Dedifferentiated amniotic fluid mesenchymal stem cell (primary cell): ENCODE data around the gene CDC14B.
A peak's percentile ranks its signal among the peaks of the same experiment; 100 is the strongest.

Source experiments
- DNase-seq: peaks from one replicate; pipeline ENCODE4 v3.0.0-alpha.2; 2016; ENCODE audit errors: extremely low spot score

CDC14B gene

DNA sequence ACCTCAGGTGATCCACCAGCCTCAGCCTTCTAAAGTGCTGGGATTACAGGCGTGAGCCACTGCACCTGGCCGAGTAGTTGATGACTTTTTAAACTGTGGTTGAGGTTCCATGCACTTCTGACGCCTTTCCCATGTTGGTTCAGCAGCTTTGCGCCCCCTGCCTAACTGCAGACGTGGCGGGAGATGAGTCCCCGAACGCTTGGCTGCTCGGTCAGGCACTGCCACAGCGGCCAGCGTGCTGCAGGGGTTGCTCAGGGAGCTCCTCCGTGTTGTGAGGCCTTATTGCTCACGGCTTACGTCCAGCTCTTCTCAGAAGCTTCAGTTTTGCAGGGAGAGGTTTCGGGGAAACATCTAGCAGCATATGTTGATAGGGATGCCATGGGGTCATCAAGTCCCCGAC is 134.4 kb downstream of the CDC14B start:
- DNase-seq = no peak

DNA sequence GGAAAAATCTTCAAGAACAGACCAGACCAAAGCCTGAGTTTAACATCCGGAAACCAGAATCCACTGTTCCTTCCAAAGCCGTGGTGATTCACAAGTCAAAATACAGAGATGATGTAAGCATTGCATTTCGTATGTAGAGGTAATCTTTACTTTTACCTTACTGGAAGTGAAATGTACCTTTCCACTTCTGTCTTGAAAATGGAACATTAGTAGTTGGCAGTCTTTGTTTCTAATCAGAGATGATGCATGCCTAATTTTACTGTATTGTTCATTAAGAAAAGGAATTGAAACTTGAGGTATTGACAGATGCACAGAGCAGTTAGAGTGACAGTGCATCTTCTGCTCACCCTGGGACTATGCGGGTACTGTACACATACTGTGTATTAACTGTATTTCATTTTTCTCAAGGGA is 135.1 kb downstream of the CDC14B start:
- DNase-seq = no peak

DNA sequence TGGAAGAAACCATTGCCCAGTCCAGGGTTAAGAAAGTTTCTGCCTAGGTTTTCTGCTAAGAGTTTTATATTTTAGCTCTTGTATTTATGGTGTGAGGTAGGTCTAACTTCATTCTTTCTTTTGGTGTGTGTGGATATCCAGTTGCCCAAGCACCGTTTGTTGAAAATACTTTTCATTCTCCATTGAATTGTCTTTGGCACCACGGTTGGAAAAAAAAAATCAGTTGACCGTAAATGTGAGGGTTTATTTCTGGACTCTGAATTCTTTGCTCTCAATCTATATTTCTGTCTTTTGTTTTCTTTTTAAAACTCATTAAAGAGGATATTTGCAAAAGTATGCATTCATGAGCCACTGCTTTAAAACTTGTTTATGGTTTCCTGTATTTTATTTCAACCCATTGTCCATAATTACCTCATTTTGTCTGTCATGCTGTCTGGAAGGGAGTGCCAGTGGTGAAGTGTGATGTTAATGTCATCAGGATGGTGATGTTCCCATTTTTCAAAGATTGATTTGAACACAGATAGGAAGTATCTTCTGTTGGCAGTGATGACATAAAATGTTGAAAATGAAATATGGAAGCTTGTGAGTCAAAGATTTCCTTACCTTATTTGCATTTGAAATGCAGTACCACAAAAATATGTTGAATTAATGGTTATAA is 135.8 kb downstream of the CDC14B start:
- no peak for DNase-seq

DNA sequence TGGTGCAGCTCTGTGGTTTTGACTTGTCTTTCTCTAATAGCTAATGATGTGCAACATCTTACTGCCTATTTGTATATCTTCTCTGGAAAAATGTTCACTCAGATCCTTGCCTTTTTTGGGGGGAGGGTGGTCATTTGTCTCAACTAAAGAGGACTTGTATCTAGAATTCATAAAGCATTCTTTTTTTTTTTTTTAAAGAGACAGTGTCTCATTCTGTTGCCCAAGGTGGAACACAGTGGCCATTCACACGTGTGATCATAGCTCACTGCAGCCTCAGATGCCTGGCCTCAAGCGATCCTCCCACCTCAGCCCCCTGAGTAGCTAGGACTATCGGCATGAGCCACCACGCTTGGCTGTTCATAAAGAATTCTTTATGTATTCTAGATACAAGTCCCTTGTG is 136.4 kb downstream of the CDC14B start:
- no peak for DNase-seq

DNA sequence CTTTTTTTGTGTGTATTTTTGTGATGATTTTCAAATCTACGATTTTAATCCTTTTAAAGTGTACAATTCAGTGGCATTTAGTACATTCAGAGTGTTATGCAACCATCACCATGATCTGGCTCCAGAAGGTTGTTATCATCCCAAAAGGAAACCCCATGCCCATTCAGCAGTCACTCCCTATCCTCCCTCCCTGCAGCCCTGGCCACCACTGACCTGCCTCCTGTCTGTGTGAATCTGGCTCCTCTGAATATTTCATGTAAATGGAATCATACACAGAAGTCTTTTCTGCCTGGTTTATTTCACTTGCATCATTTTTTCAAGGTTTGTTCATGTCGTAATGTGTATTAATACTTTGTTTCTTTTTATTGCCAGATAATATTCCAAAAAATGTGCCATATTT is 137.2 kb downstream of the CDC14B start:
- DNase-seq = no peak

DNA sequence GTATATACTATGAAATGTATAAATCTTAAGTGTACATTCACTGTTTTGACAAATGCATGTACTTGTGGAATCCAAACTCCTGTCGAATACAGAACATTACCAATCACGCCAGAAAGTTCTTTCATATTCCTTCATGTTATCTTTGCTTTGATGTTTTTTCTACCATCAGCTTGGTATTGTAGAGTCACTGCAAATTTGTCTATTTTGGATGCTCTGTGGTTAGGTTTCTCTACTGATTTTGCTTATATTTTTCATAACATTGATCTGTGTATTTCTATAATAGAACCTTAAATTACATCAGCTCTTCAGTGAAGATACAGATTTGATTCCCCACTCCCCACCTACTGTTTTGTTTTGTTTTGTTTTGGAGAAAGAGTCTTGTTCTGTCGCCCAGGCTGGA is 138.9 kb downstream of the CDC14B start:
- no peak for DNase-seq

DNA sequence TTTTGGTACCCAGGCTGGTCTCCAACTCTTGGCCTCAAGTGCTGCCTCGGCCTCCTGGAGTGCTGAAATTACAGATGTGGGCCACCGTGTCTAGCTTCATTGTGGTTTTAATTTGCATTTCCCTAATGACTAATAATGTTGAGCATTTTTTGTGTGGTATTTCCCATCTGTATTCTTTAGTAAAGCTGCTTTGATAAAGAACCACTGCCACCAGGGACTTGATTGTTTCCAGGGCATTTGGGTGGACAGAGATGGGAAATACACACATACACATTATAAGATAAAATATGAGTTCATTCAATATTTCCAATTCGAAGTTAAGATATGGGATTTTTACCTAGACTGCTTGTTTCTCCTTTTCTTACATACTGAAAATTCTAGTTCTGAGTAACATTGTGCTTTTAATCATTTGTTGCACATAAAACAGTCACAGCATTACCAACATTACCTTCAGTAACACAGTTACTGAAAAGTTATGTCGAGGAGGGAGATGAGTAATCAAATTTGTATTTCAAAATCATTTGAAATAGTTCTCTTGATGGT is 140.7 kb downstream of the CDC14B start:
- peak; percentile 19 for DNase-seq

DNA sequence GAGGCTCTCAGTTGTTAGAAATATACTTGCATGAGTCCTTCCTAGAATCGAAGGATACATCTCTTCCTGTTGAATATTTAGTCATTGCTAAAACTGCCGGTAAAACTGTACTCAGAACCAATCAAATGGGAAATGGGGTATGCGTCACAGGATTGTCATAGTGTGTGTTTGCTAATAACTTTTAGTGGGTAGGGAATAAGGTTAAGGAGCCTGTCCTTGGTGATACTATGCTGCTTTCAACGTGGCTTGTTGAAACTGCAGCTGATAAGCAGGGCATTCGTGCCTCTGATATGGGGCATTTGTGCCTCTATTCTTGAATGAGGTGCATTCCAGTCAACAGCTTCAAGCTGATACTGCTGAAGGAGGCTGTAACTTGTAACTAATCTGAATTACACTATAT is 143.1 kb downstream of the CDC14B start:
- DNase-seq = no peak

DNA sequence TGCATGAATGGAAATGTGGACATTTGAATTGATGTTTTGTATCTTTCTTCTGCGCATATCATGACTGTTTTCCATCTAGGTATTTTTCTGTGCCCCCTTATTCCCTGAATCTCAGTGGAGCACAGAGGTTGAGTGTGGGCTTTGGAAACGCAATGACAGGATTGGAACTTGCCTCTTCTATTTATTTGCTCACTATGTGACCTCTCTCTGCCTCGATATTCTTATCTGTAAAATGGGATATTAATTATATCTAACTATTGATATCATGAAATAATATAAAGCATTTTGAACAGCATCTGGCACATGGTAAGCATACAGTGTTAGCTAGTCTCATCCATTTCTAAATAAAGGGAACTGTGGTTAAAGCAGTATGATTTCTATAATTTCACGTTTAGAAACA is 143.6 kb downstream of the CDC14B start:
- DNase-seq = no peak

DNA sequence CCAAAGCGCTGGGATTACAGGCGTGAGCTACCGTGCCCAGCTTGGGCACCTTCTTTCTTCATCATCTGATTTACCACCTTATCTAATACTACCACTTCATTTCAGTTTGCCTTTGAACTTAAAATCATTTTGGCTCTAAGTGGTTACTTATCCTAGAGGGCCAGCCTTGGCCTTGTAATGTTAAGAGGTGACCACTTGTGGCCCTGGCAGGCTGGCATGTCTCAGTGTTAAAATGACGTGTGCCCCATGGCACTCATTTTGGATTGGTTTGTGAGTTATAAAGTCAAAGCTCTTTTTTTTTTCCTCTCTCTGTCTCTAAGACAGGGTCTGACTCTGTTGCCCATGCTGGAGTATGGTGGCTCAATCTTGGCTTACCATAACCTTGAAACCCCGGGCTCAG is 151.9 kb downstream of the CDC14B start:
- DNase-seq = no peak

DNA sequence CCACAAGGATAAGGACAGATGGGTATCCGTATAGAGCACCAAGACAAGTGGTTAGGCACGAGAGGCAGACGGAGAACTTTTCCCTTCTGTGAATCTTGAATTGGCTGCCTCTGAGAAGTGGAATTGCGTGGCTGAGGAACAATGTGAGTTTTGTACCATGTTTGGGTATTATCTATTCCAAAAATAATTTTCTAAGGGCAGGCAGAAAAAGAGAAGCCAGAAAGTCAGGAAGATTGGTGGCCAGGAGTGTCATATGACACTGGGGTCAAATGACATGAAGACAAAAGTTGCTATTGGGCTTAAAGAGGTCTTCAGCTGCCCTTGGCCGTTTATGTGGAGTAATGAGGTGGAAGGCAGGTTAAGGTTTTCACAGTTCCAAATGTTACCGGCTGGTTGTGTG is 155.2 kb downstream of the CDC14B start:
- no peak for DNase-seq

DNA sequence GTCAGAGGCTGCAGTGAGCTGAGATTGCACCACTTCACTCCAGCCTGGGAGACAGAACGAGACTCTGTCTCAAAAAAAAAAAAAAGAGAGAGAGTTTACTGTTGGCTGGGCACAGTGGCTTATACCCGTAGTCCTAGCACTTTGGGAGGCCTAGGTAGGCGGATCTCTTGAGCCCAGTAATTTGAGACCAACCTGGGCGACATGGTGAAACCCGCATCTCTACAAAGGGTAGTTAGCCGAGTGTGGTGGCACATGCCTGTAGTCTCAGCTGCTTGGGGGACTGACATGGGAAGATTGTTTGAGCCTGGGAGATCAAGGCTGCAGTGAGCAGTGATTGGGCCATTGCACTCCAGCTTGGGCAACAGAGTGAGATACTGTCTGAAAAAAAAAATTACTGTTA is 157.1 kb downstream of the CDC14B start:
- no peak for DNase-seq

DNA sequence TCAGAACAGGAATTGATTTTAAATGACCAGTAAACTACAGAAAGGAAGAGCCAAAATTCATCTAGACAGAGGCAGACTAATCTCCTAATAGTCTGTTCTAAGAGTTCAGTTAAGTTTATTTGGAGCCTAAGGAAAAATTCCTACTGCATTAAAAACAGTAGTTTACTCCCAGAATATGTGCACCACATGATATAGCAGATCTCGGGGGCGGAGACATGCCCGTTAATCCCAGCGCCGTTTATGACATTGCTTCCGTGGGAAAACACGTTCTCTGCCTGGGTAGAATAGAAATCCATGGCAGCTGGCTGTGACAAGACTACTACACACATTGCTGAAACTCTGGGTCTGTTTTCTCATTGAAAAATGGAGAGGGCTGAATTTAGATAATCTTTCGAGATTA is 158.3 kb downstream of the CDC14B start:
- no peak for DNase-seq

DNA sequence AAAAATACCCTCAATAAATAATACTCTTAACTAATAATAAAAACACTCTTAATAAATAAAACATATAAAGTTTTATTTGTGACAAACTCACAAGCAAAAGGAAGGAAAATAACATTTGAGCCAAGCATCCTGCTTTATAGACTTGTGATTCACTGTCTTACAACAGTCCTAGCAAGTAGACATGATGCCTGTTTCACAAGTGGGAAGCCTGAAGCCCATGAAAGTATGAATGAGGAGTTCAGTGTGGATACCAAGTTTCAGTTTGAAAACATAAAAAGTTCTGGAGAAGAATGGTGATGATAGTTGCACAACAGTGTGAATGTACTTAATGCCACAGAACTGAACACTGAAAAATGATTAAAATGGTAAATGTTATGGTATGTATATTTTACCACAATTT is 158.8 kb downstream of the CDC14B start:
- peak; percentile 51 for DNase-seq

DNA sequence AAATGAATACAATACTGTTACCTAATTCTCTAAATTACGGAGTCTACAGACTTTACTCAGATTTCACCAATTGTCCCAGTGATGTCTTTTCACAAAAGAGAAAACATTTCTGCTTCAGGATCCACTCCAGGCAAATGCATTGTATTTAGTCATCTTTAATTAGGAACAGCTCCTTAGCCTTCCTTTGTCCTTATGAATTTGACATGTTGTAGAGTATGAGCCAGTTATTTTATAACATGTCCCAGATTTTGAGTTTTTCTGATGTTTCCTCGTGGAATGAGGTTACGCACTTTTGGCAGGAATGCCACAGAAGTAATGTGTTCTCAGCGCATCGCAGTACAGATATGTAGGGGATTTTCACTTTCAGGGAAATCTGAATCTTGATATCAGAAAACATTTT is 159.2 kb downstream of the CDC14B start:
- peak; percentile 46 for DNase-seq

DNA sequence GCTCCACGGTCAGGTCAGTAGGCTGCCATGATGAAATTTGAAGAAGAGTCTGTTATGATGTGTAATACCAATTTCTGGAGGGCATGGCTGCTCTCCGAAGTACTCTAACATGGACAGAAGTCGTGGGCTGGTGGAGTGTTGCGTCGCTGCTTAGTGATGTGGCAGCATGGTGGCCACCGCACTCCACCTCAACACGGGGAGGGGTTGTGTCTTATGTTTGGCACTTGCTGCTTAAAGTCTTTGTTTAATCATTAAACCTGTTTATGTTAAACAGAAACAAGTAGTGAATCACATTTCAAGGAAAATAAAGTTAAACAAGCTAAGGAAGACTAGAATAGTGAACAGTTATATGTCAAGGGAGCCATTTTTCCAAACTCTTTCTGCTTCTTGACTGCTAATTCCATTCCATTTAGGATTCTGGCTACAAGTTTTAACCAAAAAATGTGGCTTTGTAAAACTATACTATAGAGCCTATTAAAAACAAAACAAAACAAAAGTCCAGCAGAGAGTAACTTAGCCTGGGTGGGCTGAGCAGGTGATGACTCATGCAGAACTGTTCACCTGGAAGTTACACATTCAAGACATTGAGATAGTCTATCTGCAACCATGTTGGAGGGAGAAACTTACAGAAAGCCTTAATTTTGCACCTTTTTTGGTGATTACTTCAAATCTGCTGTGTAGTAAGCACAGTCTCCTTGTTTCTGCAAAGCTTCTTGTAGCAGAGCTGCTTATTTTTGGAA is 160.2 kb downstream of the CDC14B start:
- no peak for DNase-seq

DNA sequence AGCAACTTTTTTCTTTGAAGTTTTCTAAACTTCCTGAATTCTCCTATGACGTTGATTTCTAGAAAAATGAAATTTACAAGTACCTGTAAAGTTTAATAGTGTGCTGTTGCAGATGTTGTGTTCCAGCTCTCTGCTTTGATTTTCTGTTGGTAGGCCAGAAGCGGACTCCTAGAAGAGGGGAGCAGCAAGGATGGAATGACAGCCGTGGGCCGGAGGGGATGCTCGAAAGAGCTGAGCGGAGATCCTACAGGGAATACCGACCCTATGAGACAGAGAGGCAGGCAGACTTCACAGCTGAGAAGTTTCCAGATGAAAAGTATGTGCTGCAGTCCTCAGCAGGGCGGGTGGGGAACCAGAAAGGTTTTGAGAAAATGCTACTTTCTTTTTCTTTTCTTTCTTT is 161.4 kb downstream of the CDC14B start:
- no peak for DNase-seq

DNA sequence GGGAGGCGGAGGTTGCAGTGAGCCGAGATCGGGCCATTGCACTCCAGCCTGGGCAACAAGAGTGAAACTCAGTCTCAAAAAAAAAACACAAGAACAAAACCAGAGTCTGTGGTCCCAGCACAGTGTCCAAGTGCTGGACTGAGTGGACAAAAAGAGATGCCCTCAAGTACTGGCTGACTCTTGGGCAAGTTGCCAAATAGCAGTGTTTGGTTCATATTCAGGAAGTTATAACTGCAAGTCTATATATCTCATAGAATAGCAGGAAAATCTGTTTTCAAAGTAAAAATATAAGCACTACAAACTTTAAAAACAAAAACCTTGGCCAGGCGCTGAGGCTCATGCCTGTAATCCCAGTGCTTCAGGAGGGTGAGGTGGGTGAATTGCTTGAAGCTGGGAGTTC is 162.4 kb downstream of the CDC14B start:
- DNase-seq = no peak

DNA sequence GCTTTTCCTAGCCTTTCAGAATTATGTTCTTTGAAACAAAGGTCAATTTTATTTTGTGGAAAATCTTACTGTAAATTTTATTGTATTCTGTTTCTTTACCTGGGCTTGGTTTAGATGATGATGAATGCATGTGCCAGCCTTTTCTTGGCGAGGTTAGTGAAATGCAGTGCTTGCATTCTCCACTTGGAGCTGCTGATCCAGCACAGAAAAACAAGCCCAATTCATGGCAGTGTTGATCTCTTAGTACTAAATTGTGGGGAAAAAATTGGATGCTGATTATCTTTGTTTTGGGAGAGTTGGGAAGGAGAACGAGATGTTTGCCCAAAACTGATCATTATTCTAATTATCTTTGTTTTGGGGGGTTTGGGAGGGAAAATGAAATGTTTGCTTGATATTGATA is 166.0 kb downstream of the CDC14B start:
- DNase-seq = no peak

DNA sequence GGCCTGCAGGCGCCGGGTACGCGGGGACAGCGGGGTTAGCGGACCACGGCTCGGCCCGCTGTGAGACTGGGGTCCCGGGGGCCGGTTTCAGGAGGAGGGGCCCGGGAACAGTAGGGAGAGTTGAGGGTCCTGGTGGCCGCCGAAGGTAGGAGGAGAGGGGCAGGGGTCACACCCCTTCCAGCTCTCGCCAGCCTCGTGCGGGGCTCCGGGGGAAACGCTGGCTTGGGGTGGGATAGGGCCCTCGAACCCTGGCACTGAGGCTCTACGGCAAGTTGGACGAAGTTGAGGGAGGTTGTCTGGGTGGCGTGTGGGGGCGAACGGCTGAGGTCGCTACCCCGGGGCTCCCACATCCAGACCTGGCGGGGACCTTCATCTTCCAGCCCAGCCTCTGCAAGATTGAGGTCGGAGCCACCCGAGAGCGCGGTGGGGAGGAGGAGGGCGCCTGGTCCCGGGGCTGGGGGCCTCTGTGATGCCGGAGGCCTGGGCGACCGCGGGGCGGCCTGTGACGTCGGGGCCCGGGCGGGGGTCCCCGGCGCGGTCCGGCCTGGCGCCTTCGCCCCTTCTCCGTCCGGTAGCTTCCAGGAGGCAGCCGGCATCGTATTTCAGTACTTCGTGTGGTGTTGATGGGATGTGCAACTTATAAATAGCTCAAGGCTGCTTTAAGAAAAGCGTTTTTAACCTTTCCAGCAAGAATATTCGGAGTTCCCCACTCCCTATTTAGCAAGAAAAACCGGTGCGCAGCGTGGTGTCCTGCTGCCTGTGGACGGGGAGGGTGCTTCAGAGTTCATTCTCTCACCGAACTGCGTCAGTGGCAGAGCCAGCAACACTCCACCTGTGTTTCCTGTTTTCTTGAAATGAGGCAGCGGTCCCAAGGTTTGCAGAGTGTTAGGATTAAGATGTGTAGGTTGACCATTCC is 168.8 kb downstream of the CDC14B start:
- no peak for DNase-seq
